Ectodermal cell (in vitro differentiated cells): ENCODE data around the gene AP3M1.
"Not testable (repeated sequence)": the region's sequence is repeated elsewhere in the genome, so short reads cannot be mapped to it uniquely, and the experiment has no call there.

Source experiments
- H3K27ac ChIP-seq: 2 replicates; pipeline ENCODE4 v1.7.0; 2013; ENCODE audit warnings: mild to moderate bottlenecking, low read depth, low read length; ENCODE audit not compliant: insufficient read depth, poor library complexity, severe bottlenecking
- H3K27me3 ChIP-seq: 2 replicates; pipeline ENCODE4 v1.7.0; 2013; ENCODE audit warnings: mild to moderate bottlenecking, low read length; ENCODE audit not compliant: insufficient read depth, control insufficient read depth, poor library complexity, severe bottlenecking
- H3K36me3 ChIP-seq: one replicate; pipeline ENCODE4 v1.7.0; 2013; ENCODE audit warnings: low read length; ENCODE audit not compliant: control insufficient read depth, insufficient read depth
- H3K4me1 ChIP-seq: one replicate; pipeline ENCODE4 v1.7.0; 2013; ENCODE audit warnings: low read length; ENCODE audit not compliant: control insufficient read depth, insufficient read depth
- H3K4me3 ChIP-seq: 2 replicates; pipeline ENCODE4 v1.7.0; 2013; ENCODE audit warnings: low read depth, low read length, control low read depth; ENCODE audit not compliant: insufficient read depth
- H3K9me3 ChIP-seq: 2 replicates; pipeline ENCODE4 v1.7.0; 2013; ENCODE audit warnings: mild to moderate bottlenecking, low read length, moderate library complexity; ENCODE audit not compliant: control insufficient read depth
- WGBS, 2 experiments: methylation state at CpG; one replicate each; pipeline ENCODE4 v1.1.7; 2013; ENCODE audit warnings: missing lambda C conversion rate in 2 of 2; 5-methylcytosine and 5-hydroxymethylcytosine counted together

The AP3M1 gene

DNA sequence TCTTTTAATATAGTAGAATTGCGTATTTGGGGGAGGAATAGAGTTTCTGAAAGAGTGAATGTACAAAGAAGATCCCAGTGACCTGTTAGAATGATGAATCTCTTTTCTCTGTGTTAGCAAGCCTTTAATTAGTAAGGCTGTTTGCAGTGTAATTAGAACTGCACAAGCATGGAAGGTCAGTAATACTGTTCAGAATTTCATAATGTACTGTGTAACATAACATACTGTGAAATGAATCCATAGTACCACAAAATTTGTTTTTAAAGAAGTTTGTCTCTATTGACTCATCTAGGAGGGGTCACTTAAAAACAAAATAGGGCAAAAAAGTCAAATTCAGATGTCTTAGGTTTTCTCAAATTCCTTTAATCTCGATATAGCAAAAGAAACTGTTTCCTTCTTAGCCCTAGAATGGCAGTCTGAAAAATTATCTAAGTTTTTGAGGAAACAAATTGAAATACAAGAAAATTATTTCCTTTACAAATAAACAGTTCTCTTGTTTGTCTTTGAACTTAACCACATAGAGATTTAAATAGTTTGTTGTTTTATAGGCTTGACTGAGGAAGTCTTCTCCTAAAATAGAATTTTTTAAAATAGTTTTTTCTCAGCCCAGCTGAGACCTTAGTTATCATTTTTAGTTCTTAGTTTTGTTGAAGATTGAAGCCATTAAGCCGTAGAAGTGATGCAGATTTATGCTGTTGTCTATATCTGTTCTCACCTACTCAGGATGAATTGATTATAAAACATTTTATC, 12.9 kb upstream of the AP3M1 start:
- no peak overlapping the region for H3K4me3 ChIP-seq
- H3K9me3 ChIP-seq, result no peaks in the 10 kb centered on the region
- H3K27me3 ChIP-seq, result no peaks in the 10 kb centered on the region
- H3K4me1 ChIP-seq, result no peaks in the 10 kb centered on the region
- H3K36me3 ChIP-seq, result no peaks in the 10 kb centered on the region
- WGBS, 2 experiments, result 90 to 93% methylated on average over 2 to 3 of the region's 3 CpGs
- H3K27ac ChIP-seq, result no peak overlapping the region

DNA sequence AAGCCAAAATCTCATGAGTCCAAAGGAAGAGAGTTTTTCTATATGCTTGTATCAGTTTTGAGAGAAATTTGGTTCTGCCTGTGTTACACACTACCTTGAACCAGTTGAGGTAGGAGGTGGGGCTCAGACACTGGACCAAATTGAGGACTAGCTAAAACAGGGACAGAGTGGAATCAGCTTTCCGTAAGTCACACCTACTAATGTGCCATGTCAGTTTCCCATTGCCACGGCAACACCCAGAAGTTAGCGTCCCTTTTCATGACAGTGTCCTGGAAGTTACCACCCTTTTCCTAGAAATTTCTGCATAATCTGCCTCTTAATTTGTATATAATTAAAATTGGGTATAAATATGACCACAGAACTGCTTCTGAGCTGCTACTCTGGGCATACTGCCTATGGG, 9.4 kb upstream of the AP3M1 start:
- 89 to 94% methylated on average over 3 of the region's 3 CpGs for WGBS, 2 experiments
- H3K9me3 ChIP-seq, result no peaks in the 10 kb centered on the region
- H3K4me1 ChIP-seq, result no peaks in the 10 kb centered on the region
- H3K36me3 ChIP-seq, result no peaks in the 10 kb centered on the region
- H3K27me3 ChIP-seq, result no peaks in the 10 kb centered on the region
- H3K27ac ChIP-seq, result no peak overlapping the region
- no peak overlapping the region for H3K4me3 ChIP-seq

DNA sequence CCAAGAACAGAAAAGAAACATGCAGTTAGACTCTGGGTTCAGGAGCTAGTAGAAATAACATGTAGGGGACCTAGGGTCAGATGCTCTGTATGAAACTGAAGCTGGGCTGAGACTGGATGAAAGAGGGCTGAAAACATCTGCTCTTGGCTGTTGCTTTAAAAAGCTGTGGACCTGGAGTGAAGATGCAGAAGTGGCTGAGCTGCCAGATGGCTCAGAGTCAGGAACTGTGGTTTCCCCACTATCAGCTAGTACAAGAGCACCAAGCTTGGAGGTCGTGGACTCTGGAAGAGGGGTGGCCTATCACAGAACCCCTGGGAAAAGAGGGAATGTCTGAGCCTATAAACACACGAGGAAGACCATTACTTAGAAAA, 6.3 kb upstream of the AP3M1 start:
- Histone ChIP-seq H3K4me3 (no peak overlapping the region), H3K36me3 (no peaks in the 10 kb centered on the region), H3K9me3 (no peaks in the 10 kb centered on the region), H3K27ac (no peak overlapping the region), H3K27me3 (no peaks in the 10 kb centered on the region), H3K4me1 (peaks cover 5% of the 10 kb centered on the region)
- 91 to 92% methylated on average over 1 to 2 of the region's 2 CpGs for WGBS, 2 experiments

DNA sequence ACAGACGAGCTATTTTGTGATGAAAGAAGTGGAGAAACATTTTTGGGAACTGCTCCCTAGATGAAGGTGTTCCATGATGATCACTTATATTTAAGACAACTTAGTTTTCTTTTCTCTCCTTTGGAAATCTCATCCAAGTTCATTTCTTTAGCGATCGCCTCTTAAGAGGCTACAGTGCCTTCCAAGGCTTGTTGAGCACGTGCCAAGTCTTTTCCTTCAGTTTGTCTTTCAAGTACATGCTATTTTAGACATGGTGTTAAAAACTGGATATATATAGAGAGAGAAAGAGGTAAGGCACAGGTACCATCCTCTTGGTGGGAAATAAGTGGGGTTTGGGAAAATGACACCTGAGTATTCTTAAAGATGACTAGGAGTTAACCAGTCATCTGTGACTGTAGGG, 3.0 kb upstream of the AP3M1 start:
- Histone ChIP-seq H3K27ac (no peak overlapping the region), H3K36me3 (no peaks in the 10 kb centered on the region), H3K27me3 (no peaks in the 10 kb centered on the region), H3K4me3 (no peak overlapping the region), H3K4me1 (peaks cover 5% of the 10 kb centered on the region), H3K9me3 (no peaks in the 10 kb centered on the region)
- 89 to 94% methylated on average over 4 of the region's 4 CpGs for WGBS, 2 experiments

DNA sequence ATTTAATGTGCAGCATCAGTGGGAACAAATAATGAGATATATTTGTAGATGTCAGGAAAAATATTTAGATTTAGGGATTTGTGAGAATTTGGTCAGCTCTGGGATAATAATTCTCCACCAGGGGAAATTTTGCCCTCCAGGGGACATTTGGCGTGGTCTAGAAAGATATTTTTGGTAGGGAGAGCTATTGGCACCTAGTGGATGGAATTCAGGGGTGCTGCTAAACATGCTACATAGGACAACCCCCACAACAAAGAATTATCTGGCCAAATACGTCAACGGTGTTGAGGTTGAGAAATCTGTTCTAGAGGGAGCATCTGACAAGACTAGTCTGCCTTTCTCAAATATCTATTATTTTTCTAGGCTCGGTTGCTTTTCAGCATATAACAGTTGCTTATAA, 2.5 kb upstream of the AP3M1 start:
- WGBS, 2 experiments, result 85 to 91% methylated on average over 4 of the region's 4 CpGs
- Histone ChIP-seq H3K4me3 (no peak overlapping the region), H3K27ac (no peak overlapping the region), H3K4me1 (peaks cover 5% of the 10 kb centered on the region), H3K36me3 (no peaks in the 10 kb centered on the region), H3K27me3 (no peaks in the 10 kb centered on the region), H3K9me3 (no peaks in the 10 kb centered on the region)

DNA sequence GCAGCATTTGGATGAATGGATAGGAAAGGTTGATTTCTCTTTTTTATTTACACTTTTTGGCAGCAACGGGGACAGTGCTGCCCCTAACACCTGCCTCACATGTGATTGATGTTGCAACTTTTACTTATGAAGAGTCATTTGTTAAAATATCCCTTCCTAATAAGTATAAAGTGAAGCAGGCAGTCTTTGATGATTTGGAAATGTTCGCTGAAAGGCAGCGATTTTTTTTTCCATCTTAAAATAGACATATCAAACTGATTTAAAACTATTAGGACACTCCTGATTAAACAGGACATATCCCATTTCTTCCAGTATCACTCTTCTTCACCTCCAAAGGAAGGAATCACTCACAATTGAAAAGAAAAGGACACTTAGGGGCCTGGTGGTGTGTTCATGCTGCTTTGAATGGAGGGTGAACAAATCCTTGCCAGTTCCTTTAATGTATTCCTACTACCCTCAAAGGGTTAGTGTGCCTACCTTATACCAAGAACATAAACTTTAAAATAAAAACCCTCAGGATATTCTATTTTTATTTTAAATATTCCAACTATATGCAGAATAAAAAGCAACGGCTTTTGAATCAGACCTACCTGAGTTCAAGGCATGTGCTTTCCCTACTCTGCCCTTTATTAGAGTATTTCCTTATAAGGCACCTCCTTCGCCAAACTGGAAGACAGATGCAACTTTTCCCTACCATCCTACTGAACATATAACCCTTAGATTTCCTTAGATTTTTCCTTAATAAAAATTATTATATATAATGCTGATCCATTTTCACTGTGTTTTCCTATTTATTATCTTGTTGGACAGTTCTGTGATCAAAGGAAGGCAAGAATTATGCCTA, 1.5 kb upstream of the AP3M1 start:
- no peaks in the 10 kb centered on the region for H3K36me3 ChIP-seq

DNA sequence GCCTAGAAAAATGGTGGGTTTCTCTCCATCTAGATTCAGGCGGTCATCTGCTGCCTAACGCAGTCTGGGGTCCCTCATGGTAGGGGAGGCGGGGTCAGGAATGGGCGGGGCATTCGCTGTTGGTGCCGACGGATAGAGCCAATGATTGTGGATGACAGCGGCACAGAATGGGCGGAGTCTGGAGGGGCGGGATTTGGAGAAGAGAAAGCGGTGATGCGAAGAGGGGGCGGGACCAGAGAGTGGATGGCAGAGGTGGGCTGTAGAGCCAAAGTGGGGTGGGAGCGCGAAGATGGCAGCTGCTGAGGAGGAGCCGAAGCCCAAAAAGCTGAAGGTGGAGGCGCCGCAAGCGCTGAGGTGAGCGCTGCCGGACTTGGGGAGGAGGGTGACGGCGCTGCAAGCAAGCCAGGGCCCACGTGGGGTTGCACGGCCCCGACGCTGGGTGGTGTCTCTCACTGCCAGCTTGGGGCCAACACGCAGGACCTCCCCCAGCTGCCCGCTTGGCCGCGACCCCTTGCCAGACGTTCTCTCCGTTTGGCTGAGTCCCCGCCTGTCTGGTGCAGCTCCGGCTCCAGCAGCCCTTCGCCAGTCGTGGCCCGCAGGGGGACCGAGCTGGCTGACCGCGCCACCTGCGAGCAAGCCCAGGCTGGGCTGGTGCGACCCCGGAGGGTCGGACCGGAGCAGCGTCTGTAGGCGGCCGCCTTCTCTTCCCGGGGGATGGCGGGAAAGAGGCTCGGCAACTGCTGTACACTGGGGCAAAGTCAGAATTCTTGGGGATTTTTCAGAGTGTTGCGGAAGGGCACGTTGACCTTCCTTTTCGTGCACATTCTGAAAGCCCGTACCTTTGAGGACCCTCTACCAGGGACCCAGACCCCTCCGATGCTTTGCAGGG, 606 bp upstream of the AP3M1 start, which contains the start of gene ADK:
TSS of gene ADK (plus strand) at position 232 of the 889 bp plus-strand sequence. CDS start at position 290, 58 bp downstream.
- Histone ChIP-seq H3K4me1 (peaks cover 5% of the 10 kb centered on the region), H3K4me3 (peak within 1 kb of the TSS; percentile 88), H3K27ac (peak within 1 kb of the TSS; percentile 95), H3K27me3 (no peaks in the 10 kb centered on the region), H3K9me3 (no peaks in the 10 kb centered on the region), H3K36me3 (no peaks in the 10 kb centered on the region)
- WGBS, 2 experiments, result 0% methylated on average over 57 of the region's 57 CpGs

More for the DNA sequence above, 1.5 kb upstream of the AP3M1 start:
- peak overlapping the region; percentile 88 for H3K4me3 ChIP-seq
- WGBS, 2 experiments, result 13 to 25% methylated on average over 4 to 5 of the region's 5 CpGs
- H3K27me3 ChIP-seq, result no peaks in the 10 kb centered on the region
- peak overlapping the region; percentile 76 for H3K27ac ChIP-seq
- H3K9me3 ChIP-seq, result no peaks in the 10 kb centered on the region
- H3K4me1 ChIP-seq, result peaks cover 5% of the 10 kb centered on the region

DNA sequence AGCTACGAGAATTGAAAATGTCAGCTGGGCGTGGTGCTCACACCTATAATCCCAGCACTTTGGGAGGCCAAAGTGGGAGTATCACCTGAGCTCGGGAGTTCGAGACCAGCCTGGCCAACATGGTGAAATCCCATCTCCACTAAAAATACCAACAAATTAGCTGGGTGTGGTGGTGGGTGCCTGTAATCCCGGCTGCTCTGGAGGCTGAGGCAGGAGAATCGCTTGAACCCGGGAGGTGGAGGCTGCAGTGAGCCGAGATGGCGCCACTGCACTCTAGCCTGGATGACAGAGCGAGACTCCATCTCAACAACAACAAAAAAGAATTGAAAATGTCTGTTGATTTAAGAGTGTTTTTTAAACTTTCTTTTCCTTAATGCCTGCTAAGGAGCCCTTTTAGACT, 3.6 kb downstream of the AP3M1 start:
- H3K36me3 ChIP-seq, H3K4me1 ChIP-seq, H3K27me3 ChIP-seq, H3K9me3 ChIP-seq, H3K4me3 ChIP-seq, H3K27ac ChIP-seq: not testable (repeated sequence)
- 93 to 98% methylated on average over 9 to 10 of the region's 10 CpGs for WGBS, 2 experiments

DNA sequence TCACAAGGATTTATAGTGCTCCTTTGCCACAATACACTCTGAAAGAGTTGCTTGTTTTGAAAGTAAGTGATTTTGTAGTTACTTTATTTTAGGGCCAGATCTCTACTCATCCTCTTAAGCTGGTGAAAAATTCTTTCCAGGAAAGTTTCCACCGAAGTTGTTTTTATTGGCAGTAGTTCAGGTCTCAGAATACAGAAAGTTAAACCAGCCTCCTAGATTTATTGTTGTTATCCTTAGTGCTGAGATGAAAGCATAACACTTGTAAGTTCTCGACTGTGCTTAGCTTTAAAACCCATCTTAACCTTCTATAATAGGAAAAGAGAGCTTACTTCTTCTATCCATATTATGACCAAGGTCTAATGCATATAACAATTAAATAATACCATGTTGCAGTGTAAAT, 5.5 kb downstream of the AP3M1 start:
- H3K4me1 ChIP-seq, result no peaks in the 10 kb centered on the region
- no peak overlapping the region for H3K27ac ChIP-seq
- H3K9me3 ChIP-seq, result no peaks in the 10 kb centered on the region
- 96 to 100% methylated on average over 1 of the region's 2 CpGs for WGBS, 2 experiments
- no peaks in the 10 kb centered on the region for H3K27me3 ChIP-seq
- no peak overlapping the region for H3K4me3 ChIP-seq
- H3K36me3 ChIP-seq, result no peaks in the 10 kb centered on the region

DNA sequence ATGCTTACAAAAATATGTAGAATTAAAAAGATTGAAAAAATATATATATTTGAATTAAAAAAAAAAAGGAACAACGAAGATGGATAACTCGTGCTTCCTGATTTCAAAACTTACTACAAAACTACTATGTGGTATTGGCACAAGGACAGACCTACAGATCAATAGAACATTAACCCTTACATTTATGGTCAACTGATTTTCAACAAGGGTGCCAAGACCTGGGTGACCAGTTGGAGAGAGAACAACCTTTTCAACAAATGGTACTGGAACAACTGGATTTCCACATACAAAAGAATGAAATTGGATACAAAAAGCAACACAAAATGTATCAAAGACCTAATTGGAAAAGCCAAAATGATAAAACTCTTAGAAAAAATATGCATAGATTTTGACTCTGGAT, 10.1 kb downstream of the AP3M1 start:
- peaks cover 12% of the 10 kb centered on the region for H3K36me3 ChIP-seq
- no peak overlapping the region for H3K4me3 ChIP-seq
- H3K27me3 ChIP-seq, result no peaks in the 10 kb centered on the region
- no peak overlapping the region for H3K27ac ChIP-seq
- no peaks in the 10 kb centered on the region for H3K4me1 ChIP-seq
- H3K9me3 ChIP-seq, result no peaks in the 10 kb centered on the region
- WGBS, 2 experiments, result 100% methylated on average over 1 to 2 of the region's 2 CpGs
